Measurements from ENCODE around the gene SERPINC1. TPM values are rescaled to one million over a fixed set of nuclear protein-coding genes. Genes with fewer than 3 reads are reported as not detected.
"Not testable (repeated sequence)": the region's sequence is repeated elsewhere in the genome, so short reads cannot be mapped to it uniquely, and the experiment has no call there.

Gene SERPINC1
- total RNA-seq: 0.31 TPM in 1 of 2 replicates, not detected in the other
- long read RNA-seq: 0 reads

- no peak for DNase-seq (ENCODE audit: low spot score, unreplicated experiment)
- Mint-ChIP-seq H3K9me3 (ENCODE audit: low read depth) (no peaks in the 10 kb centered on the region), H3K36me3 (ENCODE audit: insufficient read depth) (no peaks in the 10 kb centered on the region), H3K4me1 (ENCODE audit: low read depth) (peaks cover 3% of the 10 kb centered on the region), H3K27me3 (no peaks in the 10 kb centered on the region), H3K27ac (no peak within 1 kb of the TSS), H3K4me3 (ENCODE audit: low read depth) (no peak within 1 kb of the TSS)
- TF ChIP-seq CTCF (IDR thresholded peaks at IDR 0.05; ENCODE audit: unreplicated experiment): no peak
These were observed at the start of gene SERPINC1 for GRCh38 chr1:173917149-173917548. Gene SERPINC1 (minus strand): TSS chr1:173917327. CDS start chr1:173917259, 68 bp downstream.

GRCh38 chr1:173965896-173966295 lies 48.8 kb upstream of the SERPINC1 start:
- not testable (repeated sequence) for H3K27ac Mint-ChIP-seq; DNase-seq (ENCODE audit: low spot score, unreplicated experiment); H3K9me3 Mint-ChIP-seq (ENCODE audit: low read depth); H3K4me1 Mint-ChIP-seq (ENCODE audit: low read depth); H3K4me3 Mint-ChIP-seq (ENCODE audit: low read depth); H3K27me3 Mint-ChIP-seq
- H3K36me3 Mint-ChIP-seq (ENCODE audit: insufficient read depth): peaks cover 28% of the 10 kb centered on the region

GRCh38 chr1:173963477-173963876 lies 46.4 kb upstream of the SERPINC1 start:
- Mint-ChIP-seq H3K27me3 (no peaks in the 10 kb centered on the region), H3K4me3 (ENCODE audit: low read depth) (no peak overlapping the region), H3K4me1 (ENCODE audit: low read depth) (no peaks in the 10 kb centered on the region), H3K36me3 (ENCODE audit: insufficient read depth) (peaks cover 31% of the 10 kb centered on the region), H3K27ac (no peak overlapping the region), H3K9me3 (ENCODE audit: low read depth) (no peaks in the 10 kb centered on the region)
- TF ChIP-seq CTCF (IDR thresholded peaks at IDR 0.05; ENCODE audit: unreplicated experiment): no peak
- DNase-seq (ENCODE audit: low spot score, unreplicated experiment): no peak

- no peak for TF ChIP-seq CTCF (IDR thresholded peaks at IDR 0.05; ENCODE audit: unreplicated experiment)
- H3K4me3 Mint-ChIP-seq (ENCODE audit: low read depth): no peak overlapping the region
- peak overlapping the region; percentile 29 for H3K27ac Mint-ChIP-seq
- H3K9me3 Mint-ChIP-seq (ENCODE audit: low read depth): no peaks in the 10 kb centered on the region
- H3K36me3 Mint-ChIP-seq (ENCODE audit: insufficient read depth): peaks cover 27% of the 10 kb centered on the region
- H3K4me1 Mint-ChIP-seq (ENCODE audit: low read depth): no peaks in the 10 kb centered on the region
- no peak for DNase-seq (ENCODE audit: low spot score, unreplicated experiment)
- H3K27me3 Mint-ChIP-seq: no peaks in the 10 kb centered on the region
These were observed 43.5 kb upstream of the SERPINC1 start for GRCh38 chr1:173960625-173961024.

GRCh38 chr1:173954179-173954578 lies 37.1 kb upstream of the SERPINC1 start:
- Mint-ChIP-seq H3K36me3 (ENCODE audit: insufficient read depth) (peaks cover 32% of the 10 kb centered on the region), H3K4me1 (ENCODE audit: low read depth) (no peaks in the 10 kb centered on the region), H3K27ac (no peak overlapping the region), H3K27me3 (no peaks in the 10 kb centered on the region), H3K9me3 (ENCODE audit: low read depth) (no peaks in the 10 kb centered on the region), H3K4me3 (ENCODE audit: low read depth) (no peak overlapping the region)
- TF ChIP-seq CTCF (IDR thresholded peaks at IDR 0.05; ENCODE audit: unreplicated experiment): no peak
- no peak for DNase-seq (ENCODE audit: low spot score, unreplicated experiment)

- Mint-ChIP-seq H3K4me3 (ENCODE audit: low read depth) (no peak overlapping the region), H3K9me3 (ENCODE audit: low read depth) (no peaks in the 10 kb centered on the region), H3K4me1 (ENCODE audit: low read depth) (no peaks in the 10 kb centered on the region), H3K27me3 (no peaks in the 10 kb centered on the region), H3K36me3 (ENCODE audit: insufficient read depth) (peaks cover 30% of the 10 kb centered on the region), H3K27ac (no peak overlapping the region)
- TF ChIP-seq CTCF (IDR thresholded peaks at IDR 0.05; ENCODE audit: unreplicated experiment): no peak
- no peak for DNase-seq (ENCODE audit: low spot score, unreplicated experiment)
These were observed 31.5 kb upstream of the SERPINC1 start for GRCh38 chr1:173948594-173948993.
